ENCODE results near the gene OR2T27.
"Not testable (repeated sequence)": the region's sequence is repeated elsewhere in the genome, so short reads cannot be mapped to it uniquely, and the experiment has no call there.

The OR2T27 gene

DNA sequence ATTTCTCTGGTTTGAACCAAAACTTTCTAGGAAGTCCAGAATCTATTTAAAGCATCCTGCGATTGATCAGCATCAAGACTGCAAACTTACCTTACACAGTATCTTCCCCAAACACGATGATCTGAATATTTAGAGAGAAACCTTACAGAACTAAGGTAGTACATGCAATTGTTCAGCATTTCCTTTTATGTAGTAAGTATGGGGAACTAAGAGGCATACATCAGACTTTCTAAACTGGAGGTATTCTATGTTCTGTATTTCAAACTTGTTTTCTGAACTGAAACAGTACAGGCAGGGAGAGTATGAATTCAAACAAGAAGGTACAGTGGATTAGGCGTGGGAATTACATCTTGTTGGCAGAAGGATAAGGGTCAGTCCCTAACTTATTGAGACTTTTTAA, at the start of gene OR2T27:
Gene OR2T27, minus strand, starts transcription at position 175 of the 400 bp plus-strand sequence. CDS start 4,644 bp downstream, outside the sequence.
- DNase-seq (ENCODE audit: low spot score) = not testable (repeated sequence)

- DNase-seq (ENCODE audit: low spot score) = no peak
Measured at GRCh38 chr1:248704606-248705005, 49.3 kb upstream of the OR2T27 start.

- DNase-seq (ENCODE audit: low spot score) = no peak
Measured at GRCh38 chr1:248703674-248704073, 48.3 kb upstream of the OR2T27 start.

DNA sequence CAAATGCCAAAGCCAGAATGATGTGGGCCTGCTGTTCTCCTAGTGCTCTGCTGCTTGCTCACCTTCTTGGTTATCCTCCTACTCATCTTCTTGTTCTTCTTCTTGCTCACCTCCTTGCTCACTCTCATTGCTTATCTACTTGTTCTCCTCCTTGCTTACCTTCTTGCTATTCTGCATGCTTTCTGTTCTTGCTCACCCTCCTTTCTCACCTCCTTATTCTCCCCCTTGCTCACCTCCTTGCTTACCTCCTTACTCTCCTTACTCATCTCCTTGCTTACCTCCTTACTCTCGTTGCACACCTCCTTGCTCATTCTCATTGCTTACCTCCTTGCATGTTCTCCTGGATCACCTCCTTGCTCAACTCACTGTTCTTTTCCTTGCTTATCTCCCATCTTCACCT, 47.4 kb upstream of the OR2T27 start, which contains the start of gene OR14I1:
Gene OR14I1, minus strand, starts transcription at position 53 of the 400 bp plus-strand sequence.
- no peak for DNase-seq (ENCODE audit: low spot score)

DNA sequence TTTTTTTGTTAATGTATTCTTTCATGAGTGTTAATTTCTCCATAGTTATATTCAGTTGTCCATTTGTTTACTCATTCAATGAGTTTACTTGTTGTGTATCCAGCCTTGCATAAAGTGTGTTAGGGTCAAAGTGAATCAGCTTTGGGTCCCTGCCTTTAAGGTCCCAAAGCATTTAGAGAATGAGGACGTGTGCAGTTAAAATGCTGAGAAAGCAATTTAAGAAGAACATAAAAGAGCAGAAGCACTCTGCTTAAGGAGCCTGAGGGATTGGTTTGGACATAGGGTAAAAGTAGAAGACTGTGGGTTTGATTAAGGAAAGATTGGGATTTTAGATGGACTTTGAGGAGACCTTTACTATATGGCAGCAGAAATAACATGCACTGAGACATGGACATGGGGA, 43.8 kb upstream of the OR2T27 start:
- DNase-seq (ENCODE audit: low spot score) = no peak

GRCh38 chr1:248697907-248698306, 42.6 kb upstream of the OR2T27 start:
- DNase-seq (ENCODE audit: low spot score) = no peak

GRCh38 chr1:248696774-248697173, 41.4 kb upstream of the OR2T27 start:
- DNase-seq (ENCODE audit: low spot score) = no peak

DNA sequence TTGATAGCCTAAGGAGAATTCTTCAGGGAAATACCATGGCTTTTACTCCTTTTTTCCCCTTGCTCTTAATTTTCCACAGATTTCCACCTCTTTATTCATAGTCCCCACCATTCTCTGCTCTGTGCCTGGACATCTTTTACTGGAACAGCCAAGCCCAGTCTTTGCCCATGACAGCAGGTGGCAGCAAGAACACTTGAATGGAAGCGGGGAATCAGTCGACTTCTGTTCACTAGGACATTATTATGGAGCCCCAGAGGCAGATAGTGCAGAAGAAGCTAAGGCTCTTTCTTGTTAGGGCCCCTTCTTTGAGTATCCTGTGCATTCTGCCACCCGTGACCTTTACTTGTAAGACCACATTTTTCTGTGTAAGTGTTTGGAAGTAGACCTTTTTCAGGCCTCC, 40.9 kb upstream of the OR2T27 start:
- no peak for DNase-seq (ENCODE audit: low spot score)

GRCh38 chr1:248695451-248696132, 40.3 kb upstream of the OR2T27 start:
- DNase-seq (ENCODE audit: low spot score) = no peak

DNA sequence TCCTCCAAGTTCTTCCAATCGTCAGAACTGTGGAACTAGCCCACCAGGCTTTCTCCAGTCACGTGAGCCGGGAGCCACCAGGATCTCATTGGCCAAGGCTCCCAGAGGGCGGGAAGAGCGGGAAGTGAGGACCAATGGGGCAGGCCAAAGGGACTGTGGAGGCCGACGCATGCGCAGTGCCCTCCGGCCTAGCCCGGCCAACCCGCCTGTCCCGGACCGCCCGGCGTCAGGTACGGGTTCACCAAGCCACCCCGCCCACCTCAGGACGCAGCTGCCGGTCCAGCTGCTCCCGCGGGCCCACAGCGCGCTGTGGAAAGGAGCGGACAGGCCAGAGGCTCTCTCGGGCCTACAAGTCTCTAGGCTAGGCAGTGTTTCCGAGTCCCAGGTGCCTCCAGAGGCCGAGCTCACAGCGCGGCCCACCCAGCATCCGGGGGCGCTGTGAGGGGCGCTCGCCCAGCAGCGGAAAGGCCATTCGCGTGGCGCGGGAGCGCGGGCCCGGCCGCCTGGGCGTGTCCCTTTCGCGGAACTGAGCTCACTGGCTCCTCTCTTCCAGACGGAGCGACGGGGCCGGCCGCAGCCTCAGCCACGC, 36.3 kb upstream of the OR2T27 start:
- DNase-seq (ENCODE audit: low spot score) = no peak

- no peak for DNase-seq (ENCODE audit: low spot score)
Measured at GRCh38 chr1:248688527-248689298, 33.4 kb upstream of the OR2T27 start.

DNA sequence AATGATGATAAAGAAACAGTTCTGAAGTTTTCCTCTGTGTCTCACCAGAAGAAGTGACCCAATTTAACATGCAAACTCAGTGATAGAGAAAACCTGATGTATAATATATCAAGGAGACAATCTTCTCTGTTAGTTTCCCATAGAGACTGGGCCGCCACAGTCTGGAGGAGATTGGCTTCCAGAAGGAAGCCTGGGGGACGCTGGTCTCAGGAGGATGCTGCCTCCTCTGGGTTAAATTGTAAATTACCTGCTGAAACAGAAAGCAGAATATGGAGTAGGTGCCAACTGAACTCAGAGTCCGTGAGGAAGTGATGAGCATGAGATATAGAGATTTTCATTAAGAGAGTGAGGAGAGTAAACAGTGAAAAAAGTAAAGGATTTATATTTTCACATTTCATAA, 31.5 kb upstream of the OR2T27 start:
- DNase-seq (ENCODE audit: low spot score) = no peak

- DNase-seq (ENCODE audit: low spot score) = no peak
Measured at GRCh38 chr1:248681651-248682050, 26.3 kb upstream of the OR2T27 start.

DNA sequence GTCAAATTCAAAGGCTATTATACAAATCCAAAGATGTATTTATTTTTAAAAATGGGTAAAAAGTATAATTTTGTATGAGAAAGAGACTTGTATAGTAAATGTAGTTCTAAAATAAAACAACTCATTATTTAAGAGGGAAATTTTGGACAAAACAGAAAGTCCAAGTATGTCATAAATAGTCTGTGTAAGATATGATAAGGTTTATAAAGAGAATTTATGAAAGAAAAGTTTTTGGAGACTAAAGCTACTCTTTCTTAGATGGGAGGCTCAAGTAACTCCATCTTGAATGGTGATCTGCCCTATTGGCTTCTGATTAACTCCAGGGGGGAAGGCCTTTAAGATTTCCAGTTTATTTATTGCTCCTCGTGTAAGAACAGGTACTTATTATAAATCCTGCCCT, 14.7 kb upstream of the OR2T27 start:
- no peak for DNase-seq (ENCODE audit: low spot score)

- not testable (repeated sequence) for DNase-seq (ENCODE audit: low spot score)
Measured at GRCh38 chr1:248663453-248664328, 8.4 kb upstream of the OR2T27 start.

GRCh38 chr1:248656797-248657196, 1.5 kb upstream of the OR2T27 start:
- not testable (repeated sequence) for DNase-seq (ENCODE audit: low spot score)

GRCh38 chr1:248648770-248649536, 6.4 kb downstream of the OR2T27 start:
- DNase-seq (ENCODE audit: low spot score) = not testable (repeated sequence)

- not testable (repeated sequence) for DNase-seq (ENCODE audit: low spot score)
Measured at GRCh38 chr1:248645178-248645577, 10.2 kb downstream of the OR2T27 start, which contains the start of gene OR2T35. OR2T35 (minus strand) TSS chr1:248645278; CDS start chr1:248639258, 6,020 bp downstream.

DNA sequence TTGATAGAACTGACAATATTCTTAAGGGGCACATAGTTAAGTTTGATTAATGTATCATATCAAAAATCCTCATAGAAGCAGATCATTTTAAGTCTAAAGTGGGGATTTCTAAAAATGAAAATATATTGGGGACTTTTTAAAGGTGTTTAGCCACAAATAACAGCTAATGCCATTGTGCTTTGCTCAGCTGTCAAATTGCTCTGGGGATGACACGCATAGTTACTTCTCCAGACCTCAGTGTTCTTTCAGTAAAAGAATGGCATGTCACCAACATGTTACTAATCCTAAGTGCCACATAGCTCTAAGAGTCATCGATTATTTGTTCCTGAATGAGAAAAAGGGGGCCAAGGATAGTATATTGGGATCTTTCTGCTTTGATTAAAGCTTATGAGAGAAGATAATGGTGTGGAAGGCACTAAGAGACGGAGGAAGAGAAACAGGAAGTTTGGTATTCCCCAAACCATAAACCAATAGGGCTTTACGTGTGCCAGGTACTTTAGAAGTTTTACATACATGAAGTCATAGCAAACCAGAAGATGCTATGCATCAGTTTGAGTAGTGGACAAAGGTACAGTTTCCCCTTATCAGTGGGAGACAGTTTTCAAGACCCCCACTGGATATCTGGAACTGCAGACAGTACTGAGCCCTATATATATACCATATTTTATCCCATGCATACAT, 12.2 kb downstream of the OR2T27 start:
- DNase-seq (ENCODE audit: low spot score) = not testable (repeated sequence)

DNA sequence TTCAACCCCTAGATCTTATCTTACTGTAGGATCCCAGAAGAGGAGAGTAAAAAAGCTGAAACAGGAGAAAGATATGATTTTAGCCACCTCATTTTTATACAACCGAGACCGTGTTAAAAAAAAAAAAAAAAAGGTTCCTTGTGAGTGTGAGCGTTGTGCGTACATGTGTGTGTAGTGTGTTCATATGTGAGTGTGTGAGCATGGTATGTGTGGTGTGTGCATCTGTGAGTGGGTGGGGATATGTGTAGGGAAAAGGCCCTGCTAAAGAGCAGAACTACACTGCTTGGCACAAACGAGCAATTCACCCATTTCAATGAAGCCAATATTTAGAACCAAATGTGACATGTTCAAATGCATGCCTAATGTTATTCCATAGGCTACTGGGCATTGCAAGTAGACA, 13.7 kb downstream of the OR2T27 start:
- DNase-seq (ENCODE audit: low spot score) = not testable (repeated sequence)
